Panc1 (cell line): ENCODE measurements around the gene BICDL2. TPM values are rescaled to one million over a fixed set of nuclear protein-coding genes. Genes with fewer than 3 reads are reported as not detected.
A peak's percentile ranks its signal among the peaks of the same experiment; 100 is the strongest.

Experiments
- ATAC-seq: fragments of 200-7000 bp; cut with Tn5 transposase; 2 replicates; pipeline ENCODE4 v1.9.1; 2020; ENCODE audit warnings: mild to moderate bottlenecking, moderate library complexity
- BruUV-seq: library from RNA; stranded (reverse); fragments of 400-500 nt; replicated peaks from 2 replicates; lab custom pipeline; 2021; lab: Mats Ljungman, UMichigan
- CTCF ChIA-PET: fragments of 300-600 bp; sonication (Branson Sonifier 250); formaldehyde crosslinking; loops from one replicate; lab custom pipeline; 2022; ENCODE audit warnings: antibody characterized with exemption; lab: Charles Lee
- POLR2A ChIA-PET: fragments of 300-600 bp; sonication (Branson Sonifier 250); formaldehyde crosslinking; loops from one replicate; lab custom pipeline; 2022; ENCODE audit warnings: antibody characterized with exemption; lab: Charles Lee
- DNase-seq: peaks from one replicate; pipeline ENCODE4 v3.0.0-alpha.2; 2010; ENCODE audit warnings: low read depth, low spot score
- H3K27ac ChIP-seq: 2 replicates; pipeline ENCODE4 v1.5.1; 2011; ENCODE audit warnings: mild to moderate bottlenecking, low read length, inconsistent platforms
- H3K27me3 ChIP-seq: fragments of 200-500 bp; sonication (Bioruptor generic); 2 replicates; pipeline ENCODE4 v1.6.0; 2014; ENCODE audit warnings: low read length, inconsistent platforms; ENCODE audit not compliant: control insufficient read depth, insufficient read depth
- H3K36me3 ChIP-seq: fragments of 200-500 bp; sonication (Bioruptor generic); 2 replicates; pipeline ENCODE4 v1.5.1; 2014; ENCODE audit warnings: inconsistent platforms, mild to moderate bottlenecking, low read length, moderate library complexity; ENCODE audit not compliant: control insufficient read depth, insufficient read depth
- H3K4me1 ChIP-seq: 2 replicates; pipeline ENCODE4 v1.5.1; 2011; ENCODE audit warnings: inconsistent platforms, mild to moderate bottlenecking, low read length, moderate library complexity; ENCODE audit not compliant: control insufficient read depth, insufficient read depth
- H3K4me3 ChIP-seq, 2 experiments: 2 replicates each; pipeline ENCODE4 v1.5.1; 2011 to 2012; ENCODE audit warnings: low read depth in 2 of 2, low read length in 2 of 2, mild to moderate bottlenecking in 2 of 2, inconsistent platforms in 1 of 2, moderate library complexity in 1 of 2
- H3K9me3 ChIP-seq: fragments of 200-500 bp; sonication (Bioruptor generic); 2 replicates; pipeline ENCODE4 v1.5.1; 2014; ENCODE audit warnings: low read depth, mild to moderate bottlenecking, inconsistent platforms, low read length, moderate library complexity; ENCODE audit not compliant: control insufficient read depth, insufficient read depth
- CTCF ChIP-seq: fragments of 450-650 bp; IDR thresholded peaks from 2 replicates; pipeline ENCODE4 v1.5.1; 2017; ENCODE audit warnings: mild to moderate bottlenecking
- POLR2AphosphoS5 ChIP-seq: IDR thresholded peaks from 2 replicates; pipeline ENCODE4 v1.6.1; 2012; ENCODE audit warnings: mild to moderate bottlenecking, low read depth, low read length, moderate library complexity
- REST ChIP-seq, 2 experiments: IDR thresholded peaks; 2 replicates each; pipeline ENCODE4 v1.6.1; 2011 to 2012; ENCODE audit warnings: low read depth in 2 of 2, control low read depth in 1 of 2, low read length in 1 of 2, mild to moderate bottlenecking in 1 of 2, moderate library complexity in 1 of 2; ENCODE audit not compliant: insufficient read depth in 1 of 2
- SIN3A ChIP-seq: IDR thresholded peaks from 2 replicates; pipeline ENCODE4 v1.6.1; 2012; ENCODE audit warnings: low read depth, mild to moderate bottlenecking, low read length, moderate library complexity, borderline replicate concordance; ENCODE audit not compliant: insufficient read depth
- TCF7L2 ChIP-seq: IDR thresholded peaks from 2 replicates; pipeline ENCODE4 v1.6.1; 2011; ENCODE audit warnings: mild to moderate bottlenecking, low read depth, low read length, inconsistent platforms
- in situ Hi-C: cut with HindIII; loops from 2 replicates; pipeline ENCODE4 v1.10.0; 2016; ENCODE audit warnings: low sequenced_read_pairs, low pct_unique_long_range_greater_than_20kb
- intact Hi-C: fragments of 100-400 bp; cut with micrococcal nuclease; formaldehyde crosslinking; loops from one replicate; pipeline ENCODE4 v1.10.0; 2022; ENCODE audit not compliant: unreplicated experiment
- total RNA-seq: library from RNA; stranded (reverse); gene quantifications from one replicate; pipeline ENCODE4 v1.2.1, GENCODE V29; 2021; ENCODE audit not compliant: unreplicated experiment

The BICDL2 gene
- total RNA-seq, 1 experiment from 2014 or later: 0.21 TPM

GRCh38 chr16:3010510-3010909 lies 26.2 kb downstream of the BICDL2 start:
- Histone ChIP-seq H3K27ac (no peak overlapping the region), H3K36me3 (no peaks in the 10 kb centered on the region), H3K4me1 (peaks cover 36% of the 10 kb centered on the region), H3K27me3 (no peaks in the 10 kb centered on the region), H3K4me3 (no peak overlapping the region), H3K9me3 (no peaks in the 10 kb centered on the region)
- no peak for DNase-seq
- ChIA-PET POLR2A (interaction anchor here (0.7 kb wide), 1 partner anchor 48 kb away, joined by 4 read pairs; no protein-coding TSS in a partner anchor), CTCF (no interaction called here)
- intact Hi-C loops (no loop called here), in situ Hi-C loops (no loop called here)
- no TSS peak for BruUV-seq
- ATAC-seq: no peak
- no peak for TF ChIP-seq TCF7L2
- TF ChIP-seq POLR2AphosphoS5: no peak
- TF ChIP-seq SIN3A: no peak
- TF ChIP-seq CTCF: no peak
- no peak for TF ChIP-seq REST (IDR thresholded peaks at IDR 0.05; ENCODE audit: insufficient read depth in 1 of 2, low read depth in 2 of 2, low read length in 1 of 2)

GRCh38 chr16:3009568-3010390 lies 27.0 kb downstream of the BICDL2 start:
- ATAC-seq: no peak
- no TSS peak for BruUV-seq
- ChIA-PET POLR2A (interaction anchor here (0.6 to 0.7 kb wide), 2 partner anchors 39 to 47 kb away, joined by 4 to 5 read pairs; no protein-coding TSS in a partner anchor), CTCF (no interaction called here)
- Histone ChIP-seq H3K4me1 (peaks cover 36% of the 10 kb centered on the region), H3K36me3 (no peaks in the 10 kb centered on the region), H3K4me3 (no peak overlapping the region), H3K9me3 (no peaks in the 10 kb centered on the region), H3K27me3 (no peaks in the 10 kb centered on the region), H3K27ac (peak overlapping the region; percentile 51; the same call in 1 of the 2 replicates)
- TF ChIP-seq SIN3A (no peak), POLR2AphosphoS5 (peak; percentile 46), CTCF (no peak)
- intact Hi-C loops (no loop called here), in situ Hi-C loops (no loop called here)
- DNase-seq: no peak
